ENCODE results near the gene ERMAP. TPM values are rescaled to one million over a fixed set of nuclear protein-coding genes. Genes with fewer than 3 reads are reported as not detected.

ERMAP gene
- total and polyA plus RNA-seq, 7 donors, result 1.4 to 3.7 (median 2.0) TPM

DNA sequence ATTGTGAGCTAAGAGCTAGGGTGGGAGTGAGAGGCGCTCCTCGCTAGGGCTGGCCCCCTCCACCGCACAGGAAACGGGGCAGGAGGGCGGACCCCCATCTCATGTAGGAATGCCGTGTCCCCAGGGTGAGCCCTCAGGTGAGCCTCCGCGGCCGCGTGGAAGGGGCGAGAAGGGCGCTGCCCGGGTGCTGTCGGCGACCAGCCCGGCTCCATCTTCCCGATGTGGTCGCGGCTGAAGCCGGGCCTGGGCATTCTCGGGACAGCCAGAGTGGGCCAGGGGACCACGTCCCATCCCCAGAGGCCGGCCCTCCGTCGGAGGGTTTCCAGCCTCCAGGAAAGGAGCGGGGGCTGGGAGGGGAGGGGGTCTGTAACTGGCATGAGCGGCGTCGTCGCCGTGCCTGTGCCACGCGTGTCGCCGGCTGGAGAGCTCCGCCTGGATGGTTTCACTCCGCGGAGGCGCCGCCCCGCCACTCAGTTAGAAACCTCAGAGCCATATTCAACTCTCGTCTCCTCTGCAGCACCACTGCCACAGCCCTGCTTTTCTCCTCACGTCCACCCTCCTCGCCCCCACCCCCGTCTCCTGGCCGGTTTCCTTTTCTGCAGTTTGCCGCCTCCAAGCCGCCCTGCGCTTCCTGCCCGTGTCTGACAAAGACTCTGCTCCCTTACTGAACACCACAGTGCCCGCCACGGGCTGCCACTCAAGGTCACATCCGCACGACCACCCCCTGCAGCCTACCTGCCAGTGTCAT is 31.8 kb upstream of the ERMAP start, which contains the start of gene TMEM269:
TSS of gene TMEM269 (plus strand) at position 46 of the 748 bp plus-strand sequence. CDS start 4,903 bp downstream, outside the sequence.
- Histone ChIP-seq H3K4me1 (no peaks in the 10 kb centered on the region), H3K27ac (no peak within 1 kb of the TSS), H3K27me3 (ENCODE audit: insufficient read depth in 3 of 3, low read length in 2 of 3) (peaks cover 0 to 11% (median 2%) of the 10 kb centered on the region in 3 donors), H3K9me3 (no peaks in the 10 kb centered on the region), H3K4me3 (peak within 1 kb of the TSS; percentile 61), H3K36me3 (ENCODE audit: insufficient read depth in 1 of 2, low read depth in 1 of 2) (peaks cover 2 to 28% of the 10 kb centered on the region in 2 donors)
- TF ChIP-seq CTCF (IDR thresholded peaks at IDR 0.05), result no peak
- 6 to 11% (median 7%) methylated on average over 53 to 54 of the region's 54 CpGs for WGBS, 3 donors
- ATAC-seq (peak; percentile 24 to 56 (median 46)), DNase-seq (peak in 1 of 2 donors; percentile 23)
- intact Hi-C loops (cut with DNase I), result no loop called here

GRCh38 chr1:42786097-42786496 is 30.8 kb upstream of the ERMAP start:
- peak in 1 of 4 donors; percentile 43 for ATAC-seq
- Histone ChIP-seq H3K9me3 (no peaks in the 10 kb centered on the region), H3K27me3 (ENCODE audit: insufficient read depth in 3 of 3, low read length in 2 of 3) (peaks cover 0 to 11% (median 2%) of the 10 kb centered on the region in 3 donors), H3K4me1 (no peaks in the 10 kb centered on the region), H3K27ac (no peak overlapping the region), H3K4me3 (no peak overlapping the region), H3K36me3 (ENCODE audit: insufficient read depth in 1 of 2, low read depth in 1 of 2) (peaks cover 2 to 19% of the 10 kb centered on the region in 2 donors)
- intact Hi-C loops (cut with DNase I), result no loop called here
- WGBS, 3 donors, result 49 to 70% (median 57%) methylated on average over 5 of the region's 5 CpGs
- no peak for DNase-seq
- no peak for TF ChIP-seq CTCF (IDR thresholded peaks at IDR 0.05)

DNA sequence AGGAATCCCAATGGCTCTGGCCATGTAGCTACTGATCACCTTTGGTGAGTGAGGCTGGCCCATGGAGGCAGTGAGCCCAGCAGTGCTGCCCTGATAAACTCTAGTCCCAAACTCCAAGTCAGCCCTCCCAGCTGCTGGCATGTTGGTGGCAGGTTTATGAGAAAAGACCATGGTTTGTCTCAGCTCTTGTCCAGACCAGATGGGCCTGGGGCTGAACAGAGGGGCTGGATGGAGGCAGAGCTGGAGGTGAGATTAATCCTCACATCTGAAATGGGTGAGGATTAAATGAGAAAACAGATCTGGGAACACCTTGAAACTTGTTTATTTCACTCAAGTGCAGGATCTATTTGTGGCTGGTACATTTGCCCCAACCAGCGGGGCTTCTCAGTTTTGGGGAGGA is 28.9 kb upstream of the ERMAP start:
- Histone ChIP-seq H3K27ac (no peak overlapping the region), H3K4me1 (no peaks in the 10 kb centered on the region), H3K4me3 (no peak overlapping the region), H3K27me3 (ENCODE audit: insufficient read depth in 3 of 3, low read length in 2 of 3) (peaks cover 0 to 11% (median 2%) of the 10 kb centered on the region in 3 donors), H3K36me3 (ENCODE audit: insufficient read depth in 1 of 2, low read depth in 1 of 2) (peaks cover 0 to under 1% of the 10 kb centered on the region in 2 donors), H3K9me3 (no peaks in the 10 kb centered on the region)
- 94 to 100% (median 100%) methylated on average over 1 of the region's 1 CpG for WGBS, 3 donors
- ATAC-seq (no peak), DNase-seq (no peak)
- TF ChIP-seq CTCF (IDR thresholded peaks at IDR 0.05), result no peak
- intact Hi-C loops (cut with DNase I), result no loop called here

- H3K9me3 ChIP-seq, result no peaks in the 10 kb centered on the region
- 77 to 94% (median 78%) methylated on average over 1 to 2 of the region's 2 CpGs for WGBS, 3 donors
- H3K27me3 ChIP-seq (ENCODE audit: insufficient read depth in 3 of 3, low read length in 2 of 3), result no peaks in the 10 kb centered on the region
- intact Hi-C loops (cut with DNase I), result no loop called here
- H3K4me1 ChIP-seq, result no peaks in the 10 kb centered on the region
- DNase-seq, result peak in 1 of 2 donors; percentile 57
- ATAC-seq, result peak in 2 of 4 donors; percentile 51 to 53
- H3K36me3 ChIP-seq (ENCODE audit: insufficient read depth in 1 of 2, low read depth in 1 of 2), result no peaks in the 10 kb centered on the region
- no peak overlapping the region for H3K27ac ChIP-seq
- no peak for TF ChIP-seq CTCF (IDR thresholded peaks at IDR 0.05)
- H3K4me3 ChIP-seq, result no peak overlapping the region
Observed at GRCh38 chr1:42793824-42794223, 23.1 kb upstream of the ERMAP start.
